HEK293 (cell line): Measurements from ENCODE around the gene JAML.
A peak's percentile ranks its signal among the peaks of the same experiment; 100 is the strongest.

Source experiments
- ATF2 ChIP-seq: fragments of 450-650 bp; formaldehyde crosslinking; IDR thresholded peaks from 2 replicates; pipeline ENCODE4 v1.5.1; 2016; ENCODE audit warnings: missing biosample characterization, missing genetic modification characterization, low read depth
- BCL6B ChIP-seq: fragments of 450-650 bp; formaldehyde crosslinking; IDR thresholded peaks from 2 replicates; pipeline ENCODE4 v1.5.1; 2017; ENCODE audit warnings: missing biosample characterization, missing genetic modification characterization
- FEZF1 ChIP-seq: fragments of 450-650 bp; formaldehyde crosslinking; IDR thresholded peaks from 2 replicates; pipeline ENCODE4 v1.5.1; 2016; ENCODE audit warnings: missing biosample characterization, missing genetic modification characterization
- HOXA7 ChIP-seq: sonication (generic); formaldehyde crosslinking; IDR thresholded peaks from 2 replicates; pipeline ENCODE4 v1.8.1; 2022; ENCODE audit warnings: missing genetic modification reagents, borderline replicate concordance
- HOXC10 ChIP-seq: sonication (generic); formaldehyde crosslinking; IDR thresholded peaks from 2 replicates; pipeline ENCODE4 v1.8.1; 2023; ENCODE audit warnings: mild to moderate bottlenecking, missing genetic modification reagents
- KLF7 ChIP-seq: fragments of 450-650 bp; formaldehyde crosslinking; IDR thresholded peaks from 2 replicates; pipeline ENCODE4 v1.5.1; 2016; ENCODE audit warnings: missing biosample characterization, missing genetic modification characterization, borderline replicate concordance
- PRDM10 ChIP-seq: fragments of 450-650 bp; formaldehyde crosslinking; IDR thresholded peaks from 2 replicates; pipeline ENCODE4 v1.5.1; 2016; ENCODE audit warnings: missing biosample characterization, missing genetic modification characterization
- PRDM4 ChIP-seq: fragments of 450-650 bp; formaldehyde crosslinking; IDR thresholded peaks from 2 replicates; pipeline ENCODE4 v1.5.1; 2017; ENCODE audit warnings: missing biosample characterization, missing genetic modification characterization
- REPIN1 ChIP-seq: fragments of 450-650 bp; formaldehyde crosslinking; IDR thresholded peaks from 2 replicates; pipeline ENCODE4 v1.5.1; 2017; ENCODE audit warnings: missing biosample characterization, missing genetic modification characterization, low read depth
- TSHZ1 ChIP-seq: fragments of 450-650 bp; formaldehyde crosslinking; IDR thresholded peaks from 2 replicates; pipeline ENCODE4 v1.5.1; 2016; ENCODE audit warnings: missing biosample characterization, missing genetic modification characterization, borderline replicate concordance
- ZNF121 ChIP-seq: fragments of 450-650 bp; formaldehyde crosslinking; IDR thresholded peaks from 2 replicates; pipeline ENCODE4 v1.5.1; 2016; ENCODE audit warnings: missing biosample characterization, missing genetic modification characterization
- ZNF16 ChIP-seq: fragments of 450-650 bp; formaldehyde crosslinking; IDR thresholded peaks from 2 replicates; pipeline ENCODE4 v1.5.1; 2016; ENCODE audit warnings: low read depth, missing biosample characterization, missing genetic modification characterization
- ZNF18 ChIP-seq: fragments of 450-650 bp; formaldehyde crosslinking; IDR thresholded peaks from 2 replicates; pipeline ENCODE4 v1.5.1; 2016; ENCODE audit warnings: missing biosample characterization, missing genetic modification characterization
- ZNF24 ChIP-seq: fragments of 450-650 bp; formaldehyde crosslinking; IDR thresholded peaks from 2 replicates; pipeline ENCODE4 v1.5.1; 2016; ENCODE audit warnings: missing biosample characterization, missing genetic modification characterization
- ZNF280C ChIP-seq: fragments of 450-650 bp; formaldehyde crosslinking; IDR thresholded peaks from 2 replicates; pipeline ENCODE4 v1.5.1; 2016; ENCODE audit warnings: missing biosample characterization, missing genetic modification characterization
- ZNF302 ChIP-seq: fragments of 450-650 bp; formaldehyde crosslinking; IDR thresholded peaks from 2 replicates; pipeline ENCODE4 v1.5.1; 2016; ENCODE audit warnings: missing biosample characterization, missing genetic modification characterization, low read depth
- ZNF366 ChIP-seq: fragments of 450-650 bp; formaldehyde crosslinking; conservative IDR thresholded peaks from 2 replicates; pipeline ENCODE4 v1.5.1; 2016; ENCODE audit warnings: missing biosample characterization, missing genetic modification characterization
- ZNF416 ChIP-seq: fragments of 450-650 bp; formaldehyde crosslinking; IDR thresholded peaks from 2 replicates; pipeline ENCODE4 v1.5.1; 2016; ENCODE audit warnings: missing biosample characterization, missing genetic modification characterization
- ZNF596 ChIP-seq: fragments of 450-650 bp; IDR thresholded peaks from 2 replicates; pipeline ENCODE4 v1.5.0; 2018; ENCODE audit warnings: missing biosample characterization, mild to moderate bottlenecking, missing genetic modification characterization, moderate library complexity
- ZNF600 ChIP-seq: fragments of 450-650 bp; formaldehyde crosslinking; IDR thresholded peaks from 2 replicates; pipeline ENCODE4 v1.5.1; 2016; ENCODE audit warnings: missing biosample characterization, missing genetic modification characterization
- ZNF837 ChIP-seq: fragments of 450-650 bp; formaldehyde crosslinking; IDR thresholded peaks from 2 replicates; pipeline ENCODE4 v1.5.1; 2016; ENCODE audit warnings: missing biosample characterization, missing genetic modification characterization
- ZSCAN23 ChIP-seq: fragments of 450-650 bp; formaldehyde crosslinking; IDR thresholded peaks from 2 replicates; pipeline ENCODE4 v1.5.1; 2016; ENCODE audit warnings: missing biosample characterization, missing genetic modification characterization

The JAML gene

GRCh38 chr11:118175993-118176777, 48.6 kb downstream of the JAML start, which contains the start of gene SCN2B (continued):
- TF ChIP-seq ZNF600 (tag by site-specific recombination), result no peak
- TF ChIP-seq ZNF596 (tag by site-specific recombination), result peak; percentile 62; the same call in 1 of the 2 replicates
- TF ChIP-seq ZNF366, result peak; percentile 77
- TF ChIP-seq ZNF18 (tag by site-specific recombination), result no peak
- TF ChIP-seq HOXC10 (CRISPR knock-in tag), result no peak
- TF ChIP-seq BCL6B (tag by site-specific recombination), result no peak
- no peak for TF ChIP-seq ZNF280C
- peak; percentile 50 for TF ChIP-seq PRDM10 (tag by site-specific recombination)
- no peak for TF ChIP-seq ZNF302
- TF ChIP-seq ZSCAN23 (tag by site-specific recombination), result no peak
- TF ChIP-seq ZNF416 (tag by site-specific recombination), result no peak
- no peak for TF ChIP-seq TSHZ1
- no peak for TF ChIP-seq ZNF121 (tag by site-specific recombination)
- TF ChIP-seq KLF7 (tag by site-specific recombination), result no peak
- no peak for TF ChIP-seq FEZF1
- no peak for TF ChIP-seq ATF2 (tag by site-specific recombination)
- no peak for TF ChIP-seq ZNF24 (tag by site-specific recombination)
- TF ChIP-seq REPIN1 (tag by site-specific recombination), result no peak
- no peak for TF ChIP-seq PRDM4
- TF ChIP-seq ZNF837, result no peak
- no peak for TF ChIP-seq ZNF16 (tag by site-specific recombination)
- no peak for TF ChIP-seq HOXA7 (CRISPR knock-in tag)
